ENCODE measurements around the gene TPX2. TPM values are rescaled to one million over a fixed set of nuclear protein-coding genes. Genes with fewer than 3 reads are reported as not detected.

Gene TPX2
- total RNA-seq, 4 donors from 2014 or later, result 0.39 to 2.0 (median 0.82) TPM

- Histone ChIP-seq H3K4me1 (no peaks in the 10 kb centered on the region), H3K9me3 (no peaks in the 10 kb centered on the region), H3K27me3 (no peaks in the 10 kb centered on the region), H3K27ac (no peak overlapping the region), H3K36me3 (no peaks in the 10 kb centered on the region), H3K4me3 (replicated peaks in 1 of 3) (no peak overlapping the region)
- TF ChIP-seq POLR2A (IDR thresholded peaks at IDR 0.05), result no peak
- no peak for TF ChIP-seq CTCF (IDR thresholded peaks at IDR 0.05)
- WGBS, 2 donors, result 91 to 94% methylated on average over 7 of the region's 7 CpGs
- intact Hi-C loops (cut with DNase I), result no loop called here
- no peak for DNase-seq
These were observed 62.4 kb downstream of the TPX2 start for GRCh38 chr20:31801508-31801907.

GRCh38 chr20:31803552-31804291 is 64.6 kb downstream of the TPX2 start:
- 91 to 93% methylated on average over 7 of the region's 7 CpGs for WGBS, 2 donors
- TF ChIP-seq CTCF (IDR thresholded peaks at IDR 0.05) (no peak), POLR2A (IDR thresholded peaks at IDR 0.05) (no peak)
- Histone ChIP-seq H3K4me3 (replicated peaks in 1 of 3) (no peak overlapping the region), H3K36me3 (no peaks in the 10 kb centered on the region), H3K4me1 (no peaks in the 10 kb centered on the region), H3K27me3 (no peaks in the 10 kb centered on the region), H3K9me3 (no peaks in the 10 kb centered on the region), H3K27ac (no peak overlapping the region)
- no peak for DNase-seq
- intact Hi-C loops (cut with DNase I), result no loop called here

- Histone ChIP-seq H3K36me3 (no peaks in the 10 kb centered on the region), H3K4me1 (peaks cover 25 to 27% of the 10 kb centered on the region in 2 donors), H3K4me3 (replicated peaks in 1 of 3) (no peak overlapping the region), H3K27me3 (no peaks in the 10 kb centered on the region), H3K27ac (no peak overlapping the region), H3K9me3 (no peaks in the 10 kb centered on the region)
- no peak for TF ChIP-seq CTCF (IDR thresholded peaks at IDR 0.05)
- TF ChIP-seq POLR2A (IDR thresholded peaks at IDR 0.05), result no peak
- 81 to 83% methylated on average over 8 of the region's 8 CpGs for WGBS, 2 donors
- intact Hi-C loops (cut with DNase I), result no loop called here
- DNase-seq, result no peak
These were observed 67.7 kb downstream of the TPX2 start for GRCh38 chr20:31806564-31807355.

GRCh38 chr20:31808481-31808880 is 69.4 kb downstream of the TPX2 start:
- intact Hi-C loops (cut with DNase I), result no loop called here
- 43 to 49% methylated on average over 3 of the region's 3 CpGs for WGBS, 2 donors

More at GRCh38 chr20:31808481-31808880, 69.4 kb downstream of the TPX2 start:
- no peaks in the 10 kb centered on the region for H3K36me3 ChIP-seq
- peaks cover 38 to 44% of the 10 kb centered on the region in 2 donors for H3K4me1 ChIP-seq
- no peaks in the 10 kb centered on the region for H3K27me3 ChIP-seq
- no peak overlapping the region for H3K4me3 ChIP-seq (replicated peaks in 1 of 3)
- TF ChIP-seq CTCF (IDR thresholded peaks at IDR 0.05) (no peak), POLR2A (IDR thresholded peaks at IDR 0.05) (no peak)
- no peaks in the 10 kb centered on the region for H3K9me3 ChIP-seq
- H3K27ac ChIP-seq, result no peak overlapping the region
- DNase-seq, result no peak
